Breast epithelium (tissue), 4 donors: ENCODE data around the gene NOM1. TPM values are rescaled to one million over a fixed set of nuclear protein-coding genes. Genes with fewer than 3 reads are reported as not detected.

ENCODE experiments used
- DNase-seq, 2 donors: peaks; one replicate each; pipeline ENCODE4 v3.0.0-alpha.2; 2019; ENCODE audit warnings: low spot score in 2 of 2
- H3K27ac ChIP-seq, 2 donors: fragments of 200-600 bp; sonication (generic) in 1 of 2; one replicate each; pipeline ENCODE4 v1.5.1; 2016 to 2019; ENCODE audit warnings: mild to moderate bottlenecking in 1 of 2
- H3K27me3 ChIP-seq, 2 donors: fragments of 200-600 bp; sonication (generic) in 1 of 2; one replicate each; pipeline versions ENCODE4 v1.5.1 to v1.6.0; 2017 to 2019; ENCODE audit warnings: control low read depth in 1 of 2, mild to moderate bottlenecking in 1 of 2
- H3K36me3 ChIP-seq: fragments of 200-600 bp; one replicate; pipeline ENCODE4 v1.5.1; 2019
- H3K4me1 ChIP-seq, 2 donors: fragments of 200-600 bp; sonication (generic); one replicate each; pipeline ENCODE4 v1.5.1; 2016 to 2019; ENCODE audit warnings: control low read depth in 1 of 2
- H3K4me3 ChIP-seq, 3 donors: fragments of 200-600 bp; sonication (generic); 1 replicate in 2 of 3; 2 replicates in 1 of 3; pipeline ENCODE4 v1.5.1; 2016 to 2019; ENCODE audit warnings: mild to moderate bottlenecking in 3 of 3, moderate library complexity in 2 of 3
- H3K9me3 ChIP-seq, 2 donors: fragments of 200-600 bp; sonication (generic) in 1 of 2; one replicate each; pipeline ENCODE4 v1.5.1; 2016 to 2019; ENCODE audit warnings: control low read depth in 1 of 2
- POLR2A ChIP-seq: fragments of 450-650 bp; IDR thresholded peaks from one replicate; pipeline ENCODE4 v1.6.1; 2016; ENCODE audit warnings: antibody characterized with exemption, mild to moderate bottlenecking, moderate library complexity
- POLR2AphosphoS5 ChIP-seq, 3 donors: sonication (generic); formaldehyde crosslinking; IDR thresholded peaks; one replicate each; pipeline ENCODE4 v1.6.1; 2017; ENCODE audit warnings: antibody characterized with exemption in 3 of 3
- intact Hi-C: fragments of 100-400 bp; cut with DNase I; formaldehyde crosslinking; loops from one replicate; pipeline ENCODE4 v1.15.1; 2023; ENCODE audit warnings: low total_unique reads
- total RNA-seq, 3 donors: library from RNA; depleted of rRNA; stranded (reverse); fragments of >200 nt; gene quantifications; one replicate each; pipeline ENCODE4 v1.1.0, GENCODE V29; 2016
- TF ChIP-seq, protein P1 (sequence below), 3 donors: fragments of 450-650 bp; IDR thresholded peaks; one replicate each; pipeline ENCODE4 v1.5.1; 2016 to 2017; ENCODE audit warnings: antibody characterized with exemption in 3 of 3, mild to moderate bottlenecking in 3 of 3, moderate library complexity in 3 of 3

Gene NOM1
- total RNA-seq, 3 donors from 2014 or later = 17.1 to 31.5 (median 25.2) TPM

DNA sequence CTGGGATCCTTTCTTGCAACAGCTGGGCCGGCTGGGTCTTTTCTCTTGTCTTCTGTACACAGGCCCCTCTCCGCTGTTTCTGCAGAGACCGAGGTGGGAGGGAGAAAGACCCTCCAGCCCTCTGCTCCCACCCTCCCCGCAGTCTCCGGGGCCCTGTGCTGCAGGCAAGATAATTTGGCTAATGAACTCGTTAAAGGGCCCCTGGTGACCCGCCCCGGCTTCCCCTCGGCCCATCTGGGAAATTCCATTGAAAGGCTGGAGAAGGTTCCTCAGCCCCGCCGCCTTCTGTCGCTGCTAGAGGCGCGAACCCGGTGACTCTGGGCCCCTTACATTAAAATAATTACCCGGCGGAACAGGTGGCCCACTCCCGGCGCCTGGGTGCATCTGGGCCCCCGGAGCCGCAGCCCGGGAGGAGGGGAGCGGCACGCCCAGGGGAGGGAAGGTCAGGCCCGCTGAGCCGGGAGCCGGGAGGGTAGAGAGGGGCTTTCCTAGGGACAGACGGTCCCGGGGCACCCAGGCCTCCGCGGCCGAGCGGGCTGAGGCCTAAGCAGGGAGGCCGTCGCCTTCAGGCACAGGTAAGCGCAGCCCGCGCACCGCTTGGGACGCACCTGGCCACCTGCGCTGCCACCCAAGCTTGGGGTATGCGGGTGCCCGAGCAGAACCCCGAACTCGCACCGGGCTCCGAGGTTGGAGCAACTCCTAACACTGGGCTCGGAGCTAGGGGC, 68.3 kb downstream of the NOM1 start:
- Histone ChIP-seq H3K27me3 (peaks cover 16 to 100% of the 10 kb centered on the region in 2 donors), H3K36me3 (no peaks in the 10 kb centered on the region), H3K4me3 (peak overlapping the region in 1 of 3 donors; percentile 37), H3K9me3 (no peaks in the 10 kb centered on the region), H3K27ac (no peak overlapping the region), H3K4me1 (peaks cover 8 to 21% of the 10 kb centered on the region in 2 donors)
- DNase-seq = no peak
- intact Hi-C loops = no loop called here
- TF ChIP-seq POLR2A (no peak), POLR2AphosphoS5 (IDR thresholded peaks at IDR 0.05) (no peak)
- TF ChIP-seq, protein P1, sequence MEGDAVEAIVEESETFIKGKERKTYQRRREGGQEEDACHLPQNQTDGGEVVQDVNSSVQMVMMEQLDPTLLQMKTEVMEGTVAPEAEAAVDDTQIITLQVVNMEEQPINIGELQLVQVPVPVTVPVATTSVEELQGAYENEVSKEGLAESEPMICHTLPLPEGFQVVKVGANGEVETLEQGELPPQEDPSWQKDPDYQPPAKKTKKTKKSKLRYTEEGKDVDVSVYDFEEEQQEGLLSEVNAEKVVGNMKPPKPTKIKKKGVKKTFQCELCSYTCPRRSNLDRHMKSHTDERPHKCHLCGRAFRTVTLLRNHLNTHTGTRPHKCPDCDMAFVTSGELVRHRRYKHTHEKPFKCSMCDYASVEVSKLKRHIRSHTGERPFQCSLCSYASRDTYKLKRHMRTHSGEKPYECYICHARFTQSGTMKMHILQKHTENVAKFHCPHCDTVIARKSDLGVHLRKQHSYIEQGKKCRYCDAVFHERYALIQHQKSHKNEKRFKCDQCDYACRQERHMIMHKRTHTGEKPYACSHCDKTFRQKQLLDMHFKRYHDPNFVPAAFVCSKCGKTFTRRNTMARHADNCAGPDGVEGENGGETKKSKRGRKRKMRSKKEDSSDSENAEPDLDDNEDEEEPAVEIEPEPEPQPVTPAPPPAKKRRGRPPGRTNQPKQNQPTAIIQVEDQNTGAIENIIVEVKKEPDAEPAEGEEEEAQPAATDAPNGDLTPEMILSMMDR (IDR thresholded peaks at IDR 0.05) = no peak

DNA sequence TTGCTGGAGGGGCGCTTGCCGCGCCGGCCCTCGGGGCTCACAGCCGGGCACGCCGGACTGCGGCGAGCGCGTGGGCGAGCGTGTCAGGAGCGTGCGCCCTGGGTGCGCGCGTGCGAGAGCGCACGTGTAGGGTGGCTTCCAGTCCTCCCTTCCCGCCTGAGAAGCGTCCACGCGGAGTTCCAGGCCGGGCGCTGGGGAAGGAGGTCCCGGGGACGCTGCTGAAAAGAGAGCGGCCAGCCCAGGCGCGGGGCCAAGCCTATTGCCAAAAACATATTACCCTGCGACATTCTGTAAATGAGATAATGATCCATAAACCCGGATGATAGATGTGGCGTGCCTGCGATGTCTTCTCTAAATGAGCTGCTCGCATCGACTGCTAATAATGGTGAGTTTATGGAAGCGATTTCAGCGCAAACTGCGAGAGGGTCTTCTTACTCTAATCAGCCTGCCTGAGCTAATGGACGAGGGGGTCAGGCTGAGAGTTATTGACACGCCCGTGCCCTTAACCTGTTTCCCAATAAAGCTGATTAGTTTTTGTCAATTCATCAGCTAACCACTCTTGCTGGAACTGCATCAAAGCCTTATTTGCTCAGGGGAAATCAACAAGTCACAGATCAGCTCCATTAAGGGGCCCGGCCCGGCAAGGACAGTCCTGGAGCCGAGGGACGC, 69.0 kb downstream of the NOM1 start:
- TF ChIP-seq, protein P1 (IDR thresholded peaks at IDR 0.05) = no peak
- TF ChIP-seq POLR2AphosphoS5 (IDR thresholded peaks at IDR 0.05) (no peak), POLR2A (no peak)
- H3K36me3 ChIP-seq = no peaks in the 10 kb centered on the region
- no peak for DNase-seq
- H3K4me1 ChIP-seq = peaks cover 8 to 21% of the 10 kb centered on the region in 2 donors
- no peak overlapping the region for H3K27ac ChIP-seq
- H3K27me3 ChIP-seq = peaks cover 16 to 100% of the 10 kb centered on the region in 2 donors
- intact Hi-C loops = no loop called here
- peak overlapping the region in 2 of 3 donors; percentile 11 to 53 for H3K4me3 ChIP-seq
- H3K9me3 ChIP-seq = no peaks in the 10 kb centered on the region

- peak overlapping the region in 2 of 3 donors; percentile 11 to 53 for H3K4me3 ChIP-seq
- TF ChIP-seq, protein P1 (IDR thresholded peaks at IDR 0.05) = no peak
- TF ChIP-seq POLR2A = no peak
- no peak for TF ChIP-seq POLR2AphosphoS5 (IDR thresholded peaks at IDR 0.05)
- peaks cover 16 to 98% of the 10 kb centered on the region in 2 donors for H3K27me3 ChIP-seq
- no peak overlapping the region for H3K27ac ChIP-seq
- intact Hi-C loops = no loop called here
- H3K4me1 ChIP-seq = peaks cover 8 to 21% of the 10 kb centered on the region in 2 donors
- no peaks in the 10 kb centered on the region for H3K9me3 ChIP-seq
- H3K36me3 ChIP-seq = no peaks in the 10 kb centered on the region
- DNase-seq = no peak
Observed at GRCh38 chr7:157018997-157019608, 69.6 kb downstream of the NOM1 start.

DNA sequence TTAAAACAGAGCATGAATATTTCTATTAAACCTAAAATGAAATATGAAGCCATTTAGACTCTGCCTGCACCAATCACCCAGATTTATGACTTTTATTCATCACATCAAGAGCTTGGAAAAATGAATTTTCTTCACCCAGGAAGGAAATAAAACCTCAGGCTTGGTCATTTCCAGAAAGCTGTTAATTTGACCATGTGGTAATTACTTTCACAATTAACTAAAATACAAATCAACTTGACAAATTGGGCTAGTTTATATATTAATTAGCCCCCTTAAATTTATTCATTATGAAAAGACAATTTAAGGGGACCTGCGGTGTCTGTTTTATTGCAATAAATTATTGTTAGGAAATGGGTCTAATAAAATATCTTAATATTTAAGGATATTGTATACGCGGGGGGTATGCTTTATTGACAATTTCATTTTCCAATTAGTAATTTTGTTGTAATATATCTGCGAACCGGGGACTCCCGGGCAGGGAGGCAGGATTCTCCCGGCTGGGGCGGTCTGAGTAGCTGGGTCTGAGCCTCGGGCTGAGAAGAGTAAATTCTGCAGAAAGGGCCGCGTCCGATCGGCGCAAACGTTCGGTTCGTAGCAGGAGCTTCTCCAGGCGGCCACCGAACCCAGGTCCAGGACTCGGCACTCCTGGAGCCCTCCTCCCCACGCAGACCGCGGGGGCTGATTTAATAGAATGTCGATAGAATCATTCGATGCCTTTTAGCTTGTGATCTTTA, 70.4 kb downstream of the NOM1 start:
- no peak for TF ChIP-seq POLR2AphosphoS5 (IDR thresholded peaks at IDR 0.05)
- TF ChIP-seq, protein P1 (IDR thresholded peaks at IDR 0.05) = no peak
- TF ChIP-seq POLR2A = no peak
- peaks cover 16 to 98% of the 10 kb centered on the region in 2 donors for H3K27me3 ChIP-seq
- no peak overlapping the region for H3K27ac ChIP-seq
- H3K9me3 ChIP-seq = no peaks in the 10 kb centered on the region
- intact Hi-C loops = no loop called here
- H3K4me3 ChIP-seq = no peak overlapping the region
- peak in 1 of 2 donors; percentile 37 for DNase-seq
- H3K36me3 ChIP-seq = no peaks in the 10 kb centered on the region
- peaks cover 8 to 21% of the 10 kb centered on the region in 2 donors for H3K4me1 ChIP-seq
